K562 (cell line): ENCODE data around the gene MEX3A. TPM values are rescaled to one million over a fixed set of nuclear protein-coding genes. Genes with fewer than 3 reads are reported as not detected.
A peak's percentile ranks its signal among the peaks of the same experiment; 100 is the strongest.

ENCODE experiments used
- ASH1L ChIP-seq: fragments of 450-650 bp; IDR thresholded peaks from 2 replicates; pipeline ENCODE4 v1.6.1; 2018; ENCODE audit warnings: borderline replicate concordance, mild to moderate bottlenecking, low read depth; ENCODE audit not compliant: partially characterized antibody
- CBFA2T2 ChIP-seq: fragments of 450-650 bp; conservative IDR thresholded peaks from 2 replicates; pipeline ENCODE4 v1.6.1; 2017; ENCODE audit warnings: mild to moderate bottlenecking
- CTCFL ChIP-seq: IDR thresholded peaks from 2 replicates; pipeline ENCODE4 v1.6.1; 2011; ENCODE audit warnings: borderline replicate concordance, low read depth, mild to moderate bottlenecking, moderate library complexity, low read length; ENCODE audit not compliant: insufficient read depth, poor library complexity, severe bottlenecking
- ELF2 ChIP-seq: fragments of 250-450 bp; sonication (Bioruptor Pico); IDR thresholded peaks from 2 replicates; pipeline ENCODE4 v1.5.0; 2021; ENCODE audit warnings: mild to moderate bottlenecking
- FOXA3 ChIP-seq, 2 experiments: fragments of 450-650 bp in 1 of 2; sonication (generic) in 1 of 2; formaldehyde crosslinking; IDR thresholded peaks in 1 of 2; conservative IDR thresholded peaks in 1 of 2; 2 replicates each; pipeline versions ENCODE4 v1.4.0 to v1.8.0; 2020 to 2022; ENCODE audit warnings: mild to moderate bottlenecking in 2 of 2, missing genetic modification reagents in 1 of 2
- FOXK2 ChIP-seq, 2 experiments: fragments of 450-650 bp; IDR thresholded peaks in 1 of 2; conservative IDR thresholded peaks in 1 of 2; 2 replicates each; pipeline ENCODE4 v1.6.1; 2016; ENCODE audit warnings: low read depth in 2 of 2, mild to moderate bottlenecking in 1 of 2
- HLTF ChIP-seq: fragments of 450-650 bp; IDR thresholded peaks from 2 replicates; pipeline ENCODE4 v1.6.1; 2016
- ILF3 ChIP-seq: fragments of 450-650 bp; IDR thresholded peaks from 2 replicates; pipeline ENCODE4 v1.6.1; 2018; ENCODE audit warnings: antibody characterized with exemption, mild to moderate bottlenecking, moderate library complexity, borderline replicate concordance
- KLF6 ChIP-seq: fragments of 250-450 bp; sonication (Bioruptor Pico); IDR thresholded peaks from 2 replicates; pipeline ENCODE4 v1.4.0; 2020; ENCODE audit warnings: mild to moderate bottlenecking, moderate library complexity, borderline replicate concordance
- MBD2 ChIP-seq: sonication (generic); IDR thresholded peaks from 2 replicates; pipeline ENCODE4 v1.6.1; 2016; ENCODE audit warnings: low read depth, borderline replicate concordance
- NR2C2 ChIP-seq, 2 experiments: fragments of 200-800 bp in 1 of 2; sonication (Bioruptor generic) in 1 of 2; sonication (generic) in 1 of 2; formaldehyde crosslinking in 1 of 2; IDR thresholded peaks; 2 replicates each; pipeline versions ENCODE4 v1.6.1 to v1.8.0; 2016 to 2022; ENCODE audit warnings: mild to moderate bottlenecking in 1 of 2, missing compliant biosample characterization in 1 of 2, missing genetic modification characterization in 1 of 2, missing genetic modification reagents in 1 of 2
- POLR3G ChIP-seq: IDR thresholded peaks from 2 replicates; pipeline ENCODE4 v1.6.1; 2011; ENCODE audit not compliant: insufficient read length, insufficient replicate concordance; ENCODE audit errors: extremely low read depth
- RBM15 ChIP-seq: fragments of 200-400 bp; formaldehyde crosslinking; IDR thresholded peaks from 2 replicates; pipeline ENCODE4 v1.6.1; 2018; ENCODE audit warnings: mild to moderate bottlenecking, low read length, moderate library complexity; ENCODE audit not compliant: insufficient read depth
- SRSF1 ChIP-seq: fragments of 200-400 bp; formaldehyde crosslinking; IDR thresholded peaks from 2 replicates; pipeline ENCODE4 v1.6.1; 2017; ENCODE audit warnings: mild to moderate bottlenecking, low read depth, low read length, moderate library complexity
- STAG1 ChIP-seq: sonication (generic); formaldehyde crosslinking; IDR thresholded peaks from 2 replicates; pipeline ENCODE4 v1.5.0; 2020; ENCODE audit warnings: missing genetic modification reagents, borderline replicate concordance
- SUPT5H ChIP-seq: fragments of 450-650 bp; IDR thresholded peaks from 2 replicates; pipeline ENCODE4 v1.6.1; 2016
- TAF1 ChIP-seq: IDR thresholded peaks from 2 replicates; pipeline ENCODE4 v1.6.1; 2011; ENCODE audit warnings: mild to moderate bottlenecking, low read length, moderate library complexity; ENCODE audit not compliant: insufficient read depth, control insufficient read depth, severe bottlenecking; ENCODE audit errors: extremely low read depth
- TBP ChIP-seq: optimal IDR thresholded peaks from 2 replicates; pipeline ENCODE3; 2011; ENCODE audit warnings: low read depth, low read length, improper control_type of control experiment
- XRCC5 ChIP-seq: fragments of 200-400 bp; formaldehyde crosslinking; IDR thresholded peaks from 2 replicates; pipeline ENCODE4 v1.6.1; 2017; ENCODE audit warnings: low read depth, mild to moderate bottlenecking, low read length
- ZFX ChIP-seq: sonication (generic); formaldehyde crosslinking; IDR thresholded peaks from 2 replicates; pipeline ENCODE4 v1.8.0; 2022; ENCODE audit warnings: mild to moderate bottlenecking, missing genetic modification reagents, moderate library complexity
- ZNF134 ChIP-seq: fragments of 250-450 bp; sonication (Bioruptor Pico); conservative IDR thresholded peaks from 2 replicates; pipeline ENCODE4 v1.4.0; 2020
- ZNF140 ChIP-seq: fragments of 250-450 bp; sonication (Bioruptor Pico); IDR thresholded peaks from 2 replicates; pipeline ENCODE4 v1.8.0; 2021; ENCODE audit warnings: moderate library complexity, mild to moderate bottlenecking, inconsistent platforms
- ZNF282 ChIP-seq: sonication (generic); formaldehyde crosslinking; IDR thresholded peaks from 2 replicates; pipeline ENCODE4 v1.8.1; 2023; ENCODE audit warnings: missing genetic modification reagents
- ZNF695 ChIP-seq: fragments of 450-650 bp; formaldehyde crosslinking; IDR thresholded peaks from 2 replicates; pipeline ENCODE4 v1.4.0; 2020; ENCODE audit warnings: mild to moderate bottlenecking, moderate library complexity
- ZNF740 ChIP-seq, 3 experiments: fragments of 200-800 bp in 1 of 3; sonication (Bioruptor generic) in 1 of 3; sonication (generic) in 1 of 3; formaldehyde crosslinking in 1 of 3; IDR thresholded peaks; 2 replicates each; pipeline versions ENCODE4 v1.6.1 to v1.8.0; 2016 to 2022; ENCODE audit warnings: mild to moderate bottlenecking in 2 of 3, missing compliant biosample characterization in 2 of 3, missing genetic modification characterization in 2 of 3, missing genetic modification reagents in 1 of 3
- polyA plus RNA-seq, 8 experiments: library from polyadenylated mRNA; depleted of rRNA in 4 of 8; stranded (reverse) in 5 of 8; unstranded in 3 of 8; fragments of >200 nt; fragmentation: Nextera tagmentation in 2 of 8; fragmentation: Illumina TruSeq in 1 of 8; extraction: Ambion mirVana in 2 of 8; extraction: Trizol in 1 of 8; gene quantifications; 2 replicates each; pipeline versions ENCODE4 v1.2.1 to v1.2.3, GENCODE V29; 2011 to 2014; ENCODE audit warnings: inconsistent platforms in 1 of 8, missing spikeins in 1 of 8
- total RNA-seq, 7 experiments: library from RNA; depleted of rRNA in 6 of 7; stranded (reverse); fragments of >200 nt in 6 of 7; fragmentation: Illumina TruSeq in 2 of 7; extraction: Trizol in 2 of 7; gene quantifications; 2 replicates each; pipeline versions ENCODE4 v1.2.1 to v1.2.3, GENCODE V29; 2011 to 2021; ENCODE audit warnings: low replicate concordance in 1 of 7

MEX3A gene
- total and polyA plus RNA-seq, 9 of the 15 experiments (the other 6 are each of a cell fraction or from before 2014, with no cell fraction given), result 0.36 to 13.7 (median 5.2) TPM

- TF ChIP-seq CTCFL (no peak), KLF6 (CRISPR knock-in tag) (0 out of 2 replicates have a peak, but pooled peaks have one; percentile 31), FOXA3 (CRISPR knock-in tag; conservative IDR thresholded peaks at IDR 0.05 in 1 of 2, IDR thresholded peaks at IDR 0.05 in 1 of 2) (no peak; a peak in 2 of 4 replicates), NR2C2 (CRISPR knock-in tag; IDR thresholded peaks at IDR 0.05) (peak; percentile 68), NR2C2 (tag; IDR thresholded peaks at IDR 0.05) (peak; percentile 93), ZNF134 (CRISPR knock-in tag) (no peak), RBM15 (no peak), MBD2 (peak; percentile 95), ILF3 (no peak), STAG1 (CRISPR knock-in tag) (no peak), ASH1L (peak; percentile 56), TAF1 (peak; percentile 58), FOXK2 (conservative IDR thresholded peaks at IDR 0.05 in 1 of 2, IDR thresholded peaks at IDR 0.05 in 1 of 2; ENCODE audit: low read depth in 2 of 2) (peak; percentile 69 to 75), ZFX (CRISPR knock-in tag) (peak; percentile 92), CBFA2T2 (no peak), ZNF282 (CRISPR knock-in tag) (no peak), ZNF140 (CRISPR knock-in tag) (no peak), HLTF (0 out of 2 replicates have a peak, but pooled peaks have one; percentile 57), ELF2 (CRISPR knock-in tag) (peak; percentile 66; the same call in 1 of the 2 replicates), ZNF740 (CRISPR knock-in tag; IDR thresholded peaks at IDR 0.05) (no peak), ZNF740 (tag; IDR thresholded peaks at IDR 0.05) (peak in 1 of 2 experiments; percentile 44; a peak in 1 of 4 replicates), XRCC5 (peak; percentile 64), ZNF695 (CRISPR knock-in tag) (no peak), SRSF1 (no peak), SUPT5H (peak; percentile 81), POLR3G (no peak), TBP (peak; percentile 69)
Measured at GRCh38 chr1:156054500-156055280, 27.6 kb downstream of the MEX3A start, which contains the start of gene LAMTOR2 (continued).
